H1 (cell line): ENCODE data around the gene TRIM71. TPM values are rescaled to one million over a fixed set of nuclear protein-coding genes. Genes with fewer than 3 reads are reported as not detected.
A peak's percentile ranks its signal among the peaks of the same experiment; 100 is the strongest.

Experiments
- BACH1 ChIP-seq: IDR thresholded peaks from 2 replicates; pipeline ENCODE4 v1.6.1; 2012; ENCODE audit warnings: low read length, improper control_type of control experiment
- BRCA1 ChIP-seq: IDR thresholded peaks from 2 replicates; pipeline ENCODE4 v1.6.1; 2012; ENCODE audit warnings: low read depth, low read length, improper control_type of control experiment
- CHD1 ChIP-seq: IDR thresholded peaks from 2 replicates; pipeline ENCODE4 v1.6.1; 2012; ENCODE audit warnings: low read depth, low read length, improper control_type of control experiment
- HDAC6 ChIP-seq: IDR thresholded peaks from one replicate; pipeline ENCODE4 v1.7.1; 2012; ENCODE audit warnings: low read depth, mild to moderate bottlenecking, inconsistent platforms, low read length, moderate library complexity
- KDM1A ChIP-seq: fragments of 200-600, 300-600 bp; sonication (generic); IDR thresholded peaks from 2 replicates; pipeline ENCODE4 v1.7.1; 2016; ENCODE audit warnings: mild to moderate bottlenecking, low read length, borderline replicate concordance
- RBBP5 ChIP-seq: IDR thresholded peaks from 2 replicates; pipeline ENCODE4 v1.7.1; 2012; ENCODE audit warnings: low read depth, mild to moderate bottlenecking, inconsistent platforms, low read length, moderate library complexity, borderline replicate concordance
- SIN3A ChIP-seq, 2 experiments: IDR thresholded peaks in 1 of 2; conservative IDR thresholded peaks in 1 of 2; 2 replicates each; pipeline ENCODE4 v1.6.1; 2011 to 2012; ENCODE audit warnings: low read length in 2 of 2, improper control_type of control experiment in 1 of 2, low read depth in 1 of 2, mild to moderate bottlenecking in 1 of 2
- SIX5 ChIP-seq: IDR thresholded peaks from 2 replicates; pipeline ENCODE4 v1.6.1; 2011; ENCODE audit warnings: mild to moderate bottlenecking, low read depth, low read length
- SP2 ChIP-seq: IDR thresholded peaks from 2 replicates; pipeline ENCODE4 v1.6.1; 2012; ENCODE audit warnings: mild to moderate bottlenecking, low read length, inconsistent platforms
- polyA plus RNA-seq, 7 experiments: library from polyadenylated mRNA; depleted of rRNA in 3 of 7; stranded (reverse) in 5 of 7; unstranded in 2 of 7; fragments of >200 nt in 5 of 7; fragments of 200-250 nt in 2 of 7; gene quantifications; 1 replicate in 5 of 7; 2 replicates in 1 of 7; 4 replicates in 1 of 7; pipeline versions ENCODE4 v1.2.1 to v1.2.3, GENCODE V29; 2011 to 2013; ENCODE audit warnings: missing spikeins in 2 of 7, mixed read lengths in 2 of 7
- total RNA-seq: library from RNA; stranded (reverse); fragmentation: NEBNext Ultra II Directional; extraction: Animal tissue kit (Norgen Biotek cat#: 25700); gene quantifications from 2 replicates; pipeline ENCODE4 v1.2.1, GENCODE V29; 2021
- TF ChIP-seq, protein P1 (sequence below): IDR thresholded peaks from 2 replicates; pipeline ENCODE4 v1.6.1; 2011; ENCODE audit warnings: low read depth, mild to moderate bottlenecking, low read length; ENCODE audit not compliant: insufficient read depth
- TF ChIP-seq, protein P2 (sequence below): IDR thresholded peaks from 2 replicates; pipeline ENCODE4 v1.6.1; 2012; ENCODE audit warnings: inconsistent platforms

The TRIM71 gene
- total and polyA plus RNA-seq, 2 of the 8 experiments (the other 6 are each of a cell fraction or from before 2014, with no cell fraction given), result 53.7 to 293 TPM

DNA sequence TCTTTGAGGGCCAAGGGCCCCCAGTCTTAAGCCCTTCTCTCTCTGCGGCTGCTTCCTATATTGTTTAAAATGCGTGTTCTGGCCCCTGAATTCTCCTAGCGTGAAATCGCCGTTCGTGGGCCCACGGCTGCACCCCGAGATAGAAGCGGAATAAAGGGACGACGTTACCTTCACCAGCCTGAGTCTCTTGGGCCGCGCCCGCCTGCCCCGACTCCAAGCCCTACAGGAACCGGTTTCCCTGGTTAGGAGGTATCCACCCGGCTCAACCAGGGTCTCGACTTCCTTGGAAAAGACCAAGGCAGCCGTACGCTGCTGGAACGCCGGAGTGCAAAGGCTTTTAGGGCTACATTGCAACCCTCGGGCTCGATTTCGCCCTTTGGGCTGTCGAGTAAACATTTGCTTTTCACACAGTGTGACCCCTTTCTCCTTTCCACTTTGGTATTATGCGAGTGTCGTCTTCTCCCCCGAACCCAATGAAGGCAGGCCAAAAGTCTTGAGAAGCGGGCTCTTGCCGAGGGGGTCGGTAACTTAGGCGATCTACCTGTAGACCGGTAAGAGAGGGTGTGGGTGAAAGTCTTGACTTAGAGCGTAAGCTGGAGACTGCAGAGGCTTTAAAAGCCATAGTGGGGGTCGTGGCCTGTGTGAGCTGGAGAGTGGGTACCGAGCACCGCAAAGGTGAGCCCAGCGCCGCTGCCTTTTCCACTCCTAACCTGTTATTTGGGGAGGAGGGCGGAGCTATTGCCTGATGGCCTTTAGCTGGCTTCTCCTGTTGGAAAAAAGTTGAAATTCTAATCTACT lies 2.0 kb downstream of the TRIM71 start (continued):
- TF ChIP-seq, protein P1, sequence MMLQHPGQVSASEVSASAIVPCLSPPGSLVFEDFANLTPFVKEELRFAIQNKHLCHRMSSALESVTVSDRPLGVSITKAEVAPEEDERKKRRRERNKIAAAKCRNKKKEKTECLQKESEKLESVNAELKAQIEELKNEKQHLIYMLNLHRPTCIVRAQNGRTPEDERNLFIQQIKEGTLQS, result no peak
- TF ChIP-seq SIN3A (conservative IDR thresholded peaks at IDR 0.05 in 1 of 2, IDR thresholded peaks at IDR 0.05 in 1 of 2; ENCODE audit: low read depth in 1 of 2, low read length in 2 of 2) (peak in 1 of 2 experiments; percentile 70; a peak in 2 of 4 replicates), BACH1 (no peak), RBBP5 (no peak), SIX5 (no peak), BRCA1 (no peak), CHD1 (no peak), HDAC6 (no peak), SP2 (no peak), KDM1A (no peak)
- TF ChIP-seq, protein P2, sequence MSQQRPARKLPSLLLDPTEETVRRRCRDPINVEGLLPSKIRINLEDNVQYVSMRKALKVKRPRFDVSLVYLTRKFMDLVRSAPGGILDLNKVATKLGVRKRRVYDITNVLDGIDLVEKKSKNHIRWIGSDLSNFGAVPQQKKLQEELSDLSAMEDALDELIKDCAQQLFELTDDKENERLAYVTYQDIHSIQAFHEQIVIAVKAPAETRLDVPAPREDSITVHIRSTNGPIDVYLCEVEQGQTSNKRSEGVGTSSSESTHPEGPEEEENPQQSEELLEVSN, result no peak
- TF ChIP-seq, all 59 proteins: peak for 7
